GM12878 (cell line): ENCODE measurements around the gene RAD21L1.

ENCODE experiments used
- BHLHE40 ChIP-seq, 2 experiments: fragments of 450-650 bp in 1 of 2; IDR thresholded peaks; 2 replicates each; pipeline ENCODE4 v1.6.1; 2011 to 2017; ENCODE audit warnings: low read depth in 2 of 2, borderline replicate concordance in 1 of 2, improper control_type of control experiment in 1 of 2, low read length in 1 of 2, mild to moderate bottlenecking in 1 of 2
- CBX3 ChIP-seq: fragments of 200-600 bp; sonication (generic); IDR thresholded peaks from 2 replicates; pipeline ENCODE4 v1.6.1; 2016; ENCODE audit warnings: low read depth, borderline replicate concordance
- POLR2A ChIP-seq: IDR thresholded peaks from 2 replicates; pipeline ENCODE4 v1.6.1; 2011; ENCODE audit warnings: low read depth, mild to moderate bottlenecking, low read length
- SREBF2 ChIP-seq: IDR thresholded peaks from 2 replicates; pipeline ENCODE4 v1.6.1; 2012; ENCODE audit warnings: mild to moderate bottlenecking, low read length
- SUPT20H ChIP-seq: IDR thresholded peaks from 2 replicates; pipeline ENCODE4 v1.6.1; 2011; ENCODE audit warnings: low read depth, mild to moderate bottlenecking, low read length, moderate library complexity, borderline replicate concordance; ENCODE audit not compliant: control insufficient read depth
- TF ChIP-seq, protein P1 (sequence below), 3 experiments: IDR thresholded peaks in 2 of 3; conservative IDR thresholded peaks in 1 of 3; 2 replicates each; pipeline ENCODE4 v1.5.1; 2011; ENCODE audit warnings: low read depth in 3 of 3, low read length in 3 of 3, mild to moderate bottlenecking in 3 of 3, control low read depth in 2 of 3, moderate library complexity in 2 of 3, inconsistent platforms in 1 of 3, mixed read lengths in 1 of 3; ENCODE audit not compliant: control insufficient read depth in 2 of 3, insufficient read depth in 1 of 3; ENCODE audit errors: extremely low read depth in 1 of 3
- TF ChIP-seq, protein P2 (sequence below): fragments of 450-650 bp; IDR thresholded peaks from 2 replicates; pipeline ENCODE4 v1.6.1; 2017; ENCODE audit warnings: mild to moderate bottlenecking

DNA sequence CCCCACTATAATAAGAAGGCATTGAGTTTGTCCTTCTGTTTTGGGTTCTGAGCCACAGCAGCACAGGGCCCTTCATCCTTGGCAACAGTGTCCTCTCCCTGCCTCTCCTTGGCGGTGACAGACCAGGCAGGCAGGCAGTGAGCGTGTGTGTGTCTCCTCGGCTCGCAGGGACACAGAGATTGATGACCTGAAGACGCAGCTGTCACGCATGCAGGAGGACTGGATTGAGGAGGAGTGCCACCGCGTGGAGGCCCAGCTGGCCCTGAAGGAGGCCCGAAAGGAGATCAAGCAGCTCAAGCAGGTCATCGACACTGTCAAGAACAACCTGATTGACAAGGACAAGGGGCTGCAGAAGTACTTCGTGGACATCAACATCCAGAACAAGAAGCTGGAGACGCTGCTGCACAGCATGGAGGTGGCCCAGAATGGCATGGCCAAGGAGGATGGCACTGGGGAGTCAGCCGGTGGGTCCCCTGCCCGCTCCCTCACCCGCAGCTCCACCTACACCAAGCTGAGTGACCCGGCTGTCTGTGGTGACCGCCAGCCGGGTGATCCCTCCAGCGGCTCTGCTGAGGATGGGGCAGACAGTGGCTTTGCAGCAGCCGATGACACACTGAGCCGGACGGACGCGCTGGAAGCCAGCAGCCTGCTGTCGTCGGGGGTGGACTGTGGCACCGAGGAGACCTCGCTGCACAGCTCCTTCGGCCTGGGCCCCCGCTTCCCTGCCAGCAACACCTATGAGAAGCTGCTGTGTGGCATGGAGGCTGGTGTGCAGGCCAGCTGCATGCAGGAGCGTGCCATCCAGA is 79.1 kb downstream of the RAD21L1 start:
- TF ChIP-seq BHLHE40 (IDR thresholded peaks at IDR 0.05; ENCODE audit: borderline replicate concordance in 1 of 2, low read depth in 2 of 2, low read length in 1 of 2), result no peak
- no peak for TF ChIP-seq CBX3
- no peak for TF ChIP-seq POLR2A
- no peak for TF ChIP-seq SUPT20H
- TF ChIP-seq SREBF2, result no peak
- TF ChIP-seq, protein P1, sequence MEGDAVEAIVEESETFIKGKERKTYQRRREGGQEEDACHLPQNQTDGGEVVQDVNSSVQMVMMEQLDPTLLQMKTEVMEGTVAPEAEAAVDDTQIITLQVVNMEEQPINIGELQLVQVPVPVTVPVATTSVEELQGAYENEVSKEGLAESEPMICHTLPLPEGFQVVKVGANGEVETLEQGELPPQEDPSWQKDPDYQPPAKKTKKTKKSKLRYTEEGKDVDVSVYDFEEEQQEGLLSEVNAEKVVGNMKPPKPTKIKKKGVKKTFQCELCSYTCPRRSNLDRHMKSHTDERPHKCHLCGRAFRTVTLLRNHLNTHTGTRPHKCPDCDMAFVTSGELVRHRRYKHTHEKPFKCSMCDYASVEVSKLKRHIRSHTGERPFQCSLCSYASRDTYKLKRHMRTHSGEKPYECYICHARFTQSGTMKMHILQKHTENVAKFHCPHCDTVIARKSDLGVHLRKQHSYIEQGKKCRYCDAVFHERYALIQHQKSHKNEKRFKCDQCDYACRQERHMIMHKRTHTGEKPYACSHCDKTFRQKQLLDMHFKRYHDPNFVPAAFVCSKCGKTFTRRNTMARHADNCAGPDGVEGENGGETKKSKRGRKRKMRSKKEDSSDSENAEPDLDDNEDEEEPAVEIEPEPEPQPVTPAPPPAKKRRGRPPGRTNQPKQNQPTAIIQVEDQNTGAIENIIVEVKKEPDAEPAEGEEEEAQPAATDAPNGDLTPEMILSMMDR (IDR thresholded peaks at IDR 0.05 in 2 of 3, conservative IDR thresholded peaks at IDR 0.05 in 1 of 3; ENCODE audit: control insufficient read depth in 2 of 3, extremely low read depth in 1 of 3, insufficient read depth in 1 of 3, low read depth in 3 of 3, low read length in 3 of 3), result no peak
- TF ChIP-seq, protein P2, sequence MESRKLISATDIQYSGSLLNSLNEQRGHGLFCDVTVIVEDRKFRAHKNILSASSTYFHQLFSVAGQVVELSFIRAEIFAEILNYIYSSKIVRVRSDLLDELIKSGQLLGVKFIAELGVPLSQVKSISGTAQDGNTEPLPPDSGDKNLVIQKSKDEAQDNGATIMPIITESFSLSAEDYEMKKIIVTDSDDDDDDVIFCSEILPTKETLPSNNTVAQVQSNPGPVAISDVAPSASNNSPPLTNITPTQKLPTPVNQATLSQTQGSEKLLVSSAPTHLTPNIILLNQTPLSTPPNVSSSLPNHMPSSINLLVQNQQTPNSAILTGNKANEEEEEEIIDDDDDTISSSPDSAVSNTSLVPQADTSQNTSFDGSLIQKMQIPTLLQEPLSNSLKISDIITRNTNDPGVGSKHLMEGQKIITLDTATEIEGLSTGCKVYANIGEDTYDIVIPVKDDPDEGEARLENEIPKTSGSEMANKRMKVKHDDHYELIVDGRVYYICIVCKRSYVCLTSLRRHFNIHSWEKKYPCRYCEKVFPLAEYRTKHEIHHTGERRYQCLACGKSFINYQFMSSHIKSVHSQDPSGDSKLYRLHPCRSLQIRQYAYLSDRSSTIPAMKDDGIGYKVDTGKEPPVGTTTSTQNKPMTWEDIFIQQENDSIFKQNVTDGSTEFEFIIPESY, result no peak
